GM21447 (cell line): ENCODE results near the gene USPL1.
"Not testable (repeated sequence)": the region's sequence is repeated elsewhere in the genome, so short reads cannot be mapped to it uniquely, and the experiment has no call there.

ENCODE experiments used
- ATAC-seq: cut with Tn5 transposase; IDR thresholded peaks from one replicate; pipeline ENCODE4 v1.9.1; 2021; ENCODE audit not compliant: unreplicated experiment

Gene USPL1

GRCh38 chr13:30617315-30618185 lies at the start of gene USPL1:
Gene USPL1, plus strand, starts transcription at chr13:30617920. Its CDS starts 3,221 bp downstream, at chr13:30621141.
- peak; percentile 78 for ATAC-seq

DNA sequence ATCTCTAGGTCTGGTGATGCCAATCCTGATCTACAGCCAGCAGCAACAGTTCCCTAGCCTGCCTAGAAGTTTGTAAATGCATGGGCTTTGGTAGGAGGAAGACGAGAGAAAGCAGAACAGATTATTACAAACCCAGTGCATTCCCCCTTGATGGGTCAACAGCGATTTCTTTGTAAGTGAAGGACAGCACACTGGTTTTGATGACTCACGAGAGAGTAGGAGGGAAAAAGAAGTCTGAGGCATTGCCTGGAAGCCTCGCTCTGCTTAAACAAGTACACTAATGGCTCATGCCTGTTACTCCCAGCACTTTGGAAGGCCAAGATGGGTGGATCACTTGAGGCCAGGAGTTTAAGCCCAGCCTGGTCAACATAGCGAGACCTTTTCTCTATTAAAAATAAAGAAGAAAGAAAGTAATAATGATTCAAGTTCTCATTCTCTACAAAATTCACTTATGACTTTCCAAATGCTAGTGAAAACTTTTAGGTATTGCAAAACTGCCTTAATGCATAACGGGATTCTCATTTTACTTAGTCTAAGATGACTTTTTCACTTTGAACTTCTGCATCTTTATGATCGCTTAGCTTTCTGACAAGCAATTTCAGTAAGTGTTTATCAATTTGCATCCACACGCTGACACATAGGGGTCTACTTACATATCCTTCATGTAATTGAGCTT lies 47.7 kb upstream of the USPL1 start:
- ATAC-seq: no peak

DNA sequence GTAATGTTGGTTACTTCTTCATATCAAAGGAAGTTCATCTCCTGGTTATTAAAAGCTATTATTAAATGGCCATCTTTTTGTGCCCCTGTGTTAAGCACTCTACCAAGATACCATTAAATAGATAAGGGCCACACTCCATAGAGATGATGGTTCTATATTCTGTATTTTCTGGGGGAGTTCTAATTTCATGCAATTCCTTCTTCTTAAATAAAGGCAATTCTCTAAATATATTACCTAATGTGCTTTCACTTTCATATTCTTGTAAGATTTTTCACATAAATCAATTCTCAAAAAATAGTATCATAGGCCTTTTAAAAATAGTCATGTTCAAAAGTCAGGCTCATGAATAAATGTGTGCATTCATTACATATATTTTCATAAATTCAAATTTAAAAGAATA lies 47.0 kb upstream of the USPL1 start:
- no peak for ATAC-seq

- ATAC-seq: peak; percentile 69
Measured at GRCh38 chr13:30572859-30573275, 44.9 kb upstream of the USPL1 start.

GRCh38 chr13:30576528-30576927 lies 41.2 kb upstream of the USPL1 start:
- ATAC-seq: no peak

GRCh38 chr13:30577401-30577852 lies 40.3 kb upstream of the USPL1 start:
- peak; percentile 62 for ATAC-seq

GRCh38 chr13:30580852-30581502 lies 36.7 kb upstream of the USPL1 start:
- no peak for ATAC-seq

- no peak for ATAC-seq
Measured at GRCh38 chr13:30581582-30581981, 36.1 kb upstream of the USPL1 start.

- no peak for ATAC-seq
Measured at GRCh38 chr13:30584051-30584731, 33.5 kb upstream of the USPL1 start.

DNA sequence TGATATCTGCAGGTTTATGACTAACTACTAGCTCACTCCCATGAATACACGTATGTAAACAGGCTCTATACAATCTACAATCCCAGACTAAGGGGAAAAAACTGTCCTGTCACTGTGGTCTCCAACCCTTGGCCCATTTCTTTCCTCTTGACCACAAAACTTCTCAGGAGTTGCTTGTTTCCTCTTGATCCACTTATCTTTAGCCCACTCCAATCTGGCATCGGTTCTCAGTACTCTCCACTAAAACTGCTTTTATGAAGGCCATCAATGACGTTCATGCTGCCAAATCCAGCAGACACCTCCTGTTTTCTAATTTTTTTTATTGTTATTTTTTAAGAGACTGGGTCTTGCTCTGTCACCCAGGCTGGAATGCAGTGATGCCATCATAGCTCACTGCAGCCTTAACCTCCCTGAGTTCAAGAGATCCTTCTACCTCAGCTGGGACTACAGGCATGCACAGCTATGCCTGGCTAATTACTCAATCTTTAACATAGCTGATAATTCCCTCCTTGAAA lies 31.9 kb upstream of the USPL1 start:
- no peak for ATAC-seq

GRCh38 chr13:30587231-30587630 lies 30.5 kb upstream of the USPL1 start:
- no peak for ATAC-seq

DNA sequence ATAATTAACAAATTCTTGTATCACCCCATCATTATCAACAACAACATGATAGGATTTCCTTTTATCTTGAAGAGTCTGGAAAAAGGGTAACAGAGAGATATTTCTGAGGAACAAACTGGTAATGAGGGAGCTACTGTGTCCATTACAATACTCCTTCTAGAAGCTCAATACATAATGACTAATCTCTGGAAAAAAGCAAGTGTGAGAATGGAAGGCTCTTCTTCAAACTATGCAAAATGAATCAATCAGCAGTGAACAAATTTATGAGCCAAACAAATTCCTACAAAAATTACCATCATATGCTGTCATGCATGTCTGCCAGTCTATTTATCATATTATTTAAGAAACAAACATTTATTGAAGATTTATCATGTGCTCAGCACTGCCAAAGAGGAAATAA lies 30.0 kb upstream of the USPL1 start:
- no peak for ATAC-seq

DNA sequence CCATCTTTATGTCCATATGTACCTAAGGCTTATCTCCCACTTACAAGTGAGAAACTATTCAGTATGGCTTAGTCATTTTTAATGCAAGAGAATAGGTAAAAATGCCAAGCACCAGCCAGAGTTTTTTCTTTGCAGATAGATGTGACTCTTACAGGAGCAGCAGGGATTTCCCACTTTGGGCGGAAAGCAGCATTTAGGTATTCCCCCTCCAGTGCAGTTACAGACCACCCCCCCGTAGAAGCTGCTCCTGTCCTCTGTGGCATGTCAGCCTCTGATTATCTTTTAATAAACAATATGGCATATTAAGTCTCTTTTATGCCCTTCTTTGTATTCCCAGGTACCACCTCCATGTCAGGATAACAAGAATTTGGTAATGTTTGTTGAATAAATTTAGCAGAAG lies 24.7 kb upstream of the USPL1 start:
- no peak for ATAC-seq

GRCh38 chr13:30600496-30600895 lies 17.2 kb upstream of the USPL1 start:
- no peak for ATAC-seq

- ATAC-seq: no peak
Measured at GRCh38 chr13:30601836-30602235, 15.9 kb upstream of the USPL1 start.

DNA sequence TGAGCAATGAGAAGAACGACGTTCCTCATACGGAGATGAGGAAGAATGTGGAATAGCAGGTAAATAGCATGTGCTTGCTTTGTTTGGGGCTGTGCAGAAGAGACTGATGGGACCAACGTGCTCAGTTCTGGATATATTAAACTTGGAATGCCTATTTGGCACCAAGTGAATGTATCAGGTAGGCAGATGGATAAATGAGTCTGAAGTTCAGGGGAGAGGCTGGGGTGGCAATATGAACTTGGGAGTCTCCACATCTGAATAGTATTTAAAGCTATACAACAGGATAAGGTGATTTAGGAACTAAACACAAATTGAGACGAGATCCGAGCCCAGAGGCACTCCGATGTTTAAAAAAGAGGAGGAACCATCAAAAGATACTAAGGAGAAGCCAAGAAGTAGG lies 12.7 kb upstream of the USPL1 start:
- ATAC-seq: no peak

DNA sequence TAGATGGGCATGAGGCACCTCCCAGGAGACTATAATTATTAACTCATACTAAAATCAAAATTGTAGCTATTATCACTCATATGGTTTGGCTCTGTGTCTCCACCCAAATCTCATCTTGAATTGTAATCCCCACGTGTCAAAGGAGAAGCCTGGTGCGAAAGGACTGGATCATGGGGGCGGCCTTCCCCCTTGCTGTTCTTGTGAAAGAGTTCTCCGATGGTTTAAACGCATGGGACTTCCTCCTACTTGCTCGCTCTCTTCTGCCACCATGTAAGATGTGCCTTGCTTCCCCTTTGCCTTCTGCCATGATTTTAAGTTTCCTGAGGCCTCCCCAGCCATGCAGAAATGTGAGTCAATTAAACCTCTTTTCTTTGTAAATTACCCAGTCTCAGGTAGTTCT lies 10.5 kb upstream of the USPL1 start:
- not testable (repeated sequence) for ATAC-seq

DNA sequence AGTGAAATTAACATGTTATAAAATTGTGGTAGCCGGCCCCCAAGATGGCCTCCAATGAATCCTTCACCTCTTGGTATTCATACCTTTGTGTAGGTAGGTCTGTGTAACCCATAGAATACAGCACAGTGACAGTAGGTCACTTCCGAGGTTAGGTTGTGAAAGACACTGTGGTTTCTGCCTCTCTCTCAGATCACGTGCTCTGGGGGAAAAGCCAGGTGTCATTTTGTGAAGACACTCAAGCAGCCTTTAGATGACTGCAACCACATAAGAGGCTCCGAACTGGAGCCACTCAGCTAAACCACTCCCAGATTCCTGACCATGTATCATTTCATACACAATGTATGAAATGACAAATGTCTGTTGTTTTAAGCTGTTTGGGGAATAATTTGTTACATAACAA lies 9.8 kb upstream of the USPL1 start:
- peak; percentile 99 for ATAC-seq

GRCh38 chr13:30608364-30608763 lies 9.4 kb upstream of the USPL1 start:
- ATAC-seq: no peak

- no peak for ATAC-seq
Measured at GRCh38 chr13:30610311-30610710, 7.4 kb upstream of the USPL1 start.

DNA sequence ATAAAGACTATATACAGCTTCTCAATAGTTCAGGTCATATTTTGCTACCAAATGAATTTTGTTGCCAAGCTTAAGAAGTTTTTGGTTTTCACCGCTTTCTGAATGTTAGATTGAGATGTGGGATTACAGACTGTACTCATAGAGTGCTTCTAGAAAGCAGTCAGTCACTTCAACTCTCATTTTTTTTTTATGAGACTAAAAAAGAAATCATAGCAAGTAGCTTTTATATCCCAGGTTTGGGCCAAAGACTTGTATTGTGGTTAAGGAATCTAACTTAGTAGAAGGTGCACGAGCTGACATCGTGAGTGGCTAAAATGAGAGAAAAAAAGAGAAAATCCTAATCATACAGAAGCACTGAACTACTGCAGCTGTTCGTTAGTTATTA lies 2.2 kb upstream of the USPL1 start:
- no peak for ATAC-seq
